Body of pancreas (tissue), 4 donors: ENCODE results near the gene RBM11.

Experiments
- CTCF ChIP-seq, 7 experiments: fragments of 450-650 bp in 4 of 7; fragments of 200-600 bp in 3 of 7; sonication (generic) in 3 of 7; IDR thresholded peaks; one replicate each; pipeline ENCODE4 v1.5.1; 2016 to 2019; ENCODE audit warnings: antibody characterized with exemption in 7 of 7
- POLR2A ChIP-seq, 3 donors: fragments of 450-650 bp; IDR thresholded peaks; one replicate each; pipeline ENCODE4 v1.6.1; 2016; ENCODE audit warnings: antibody characterized with exemption in 3 of 3, mild to moderate bottlenecking in 2 of 3

DNA sequence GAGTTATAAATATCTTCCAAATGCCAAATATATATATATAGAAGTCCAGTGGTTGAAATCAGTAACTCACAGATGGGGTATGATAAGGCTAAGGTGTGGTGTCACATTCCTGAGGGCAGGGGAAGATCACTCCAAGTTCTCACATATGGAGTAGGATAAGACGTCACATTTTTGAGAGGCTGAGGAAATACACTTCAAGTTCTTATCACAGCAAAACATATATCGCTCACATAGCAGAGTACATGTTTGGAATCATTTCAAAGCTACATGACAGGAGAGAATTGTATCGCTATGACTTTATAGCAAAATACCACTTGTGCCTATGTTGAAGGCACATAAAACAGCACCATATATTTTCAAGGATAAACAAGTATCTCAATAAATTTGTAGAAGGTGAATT, 55.1 kb downstream of the RBM11 start:
- no peak for TF ChIP-seq CTCF (IDR thresholded peaks at IDR 0.05)
- no peak for TF ChIP-seq POLR2A (IDR thresholded peaks at IDR 0.05)
